DMS153 (cell line): ENCODE results near the gene TNNC1.

ENCODE experiments used
- DNase-seq: peaks from one replicate; lab custom pipeline; 2025; lab: John Stamatoyannopoulos, UW

The TNNC1 gene

GRCh38 chr3:52443791-52444687 is 9.8 kb downstream of the TNNC1 start:
- DNase-seq, result no peak

- DNase-seq, result no peak
Observed at GRCh38 chr3:52443268-52443610, 10.6 kb downstream of the TNNC1 start.

- DNase-seq, result no peak
Observed at GRCh38 chr3:52442409-52443267, 11.2 kb downstream of the TNNC1 start.

- DNase-seq, result no peak
Observed at GRCh38 chr3:52441772-52442332, 12.0 kb downstream of the TNNC1 start.

GRCh38 chr3:52441091-52441771 is 12.6 kb downstream of the TNNC1 start:
- DNase-seq, result no peak

- no peak for DNase-seq
Observed at GRCh38 chr3:52440671-52441070, 13.2 kb downstream of the TNNC1 start.

GRCh38 chr3:52440249-52440551 is 13.6 kb downstream of the TNNC1 start:
- DNase-seq, result no peak

GRCh38 chr3:52439426-52440248 is 14.2 kb downstream of the TNNC1 start:
- no peak for DNase-seq

GRCh38 chr3:52438579-52439425 is 15.0 kb downstream of the TNNC1 start:
- DNase-seq, result no peak

GRCh38 chr3:52438104-52438376 is 15.8 kb downstream of the TNNC1 start:
- DNase-seq, result no peak

GRCh38 chr3:52437326-52438103 is 16.3 kb downstream of the TNNC1 start:
- no peak for DNase-seq

GRCh38 chr3:52436500-52437149 is 17.2 kb downstream of the TNNC1 start:
- no peak for DNase-seq

- DNase-seq, result no peak
Observed at GRCh38 chr3:52435246-52436101, 18.4 kb downstream of the TNNC1 start.

- DNase-seq, result no peak
Observed at GRCh38 chr3:52434491-52435115, 19.2 kb downstream of the TNNC1 start.

- no peak for DNase-seq
Observed at GRCh38 chr3:52433996-52434479, 19.8 kb downstream of the TNNC1 start.

GRCh38 chr3:52433328-52433995 is 20.4 kb downstream of the TNNC1 start:
- DNase-seq, result no peak

GRCh38 chr3:52432691-52433141 is 21.1 kb downstream of the TNNC1 start:
- DNase-seq, result no peak
